Panc1 (cell line): ENCODE results near the gene NDUFS4. TPM values are rescaled to one million over a fixed set of nuclear protein-coding genes. Genes with fewer than 3 reads are reported as not detected.

Experiments
- ATAC-seq: fragments of 200-7000 bp; cut with Tn5 transposase; 2 replicates; pipeline ENCODE4 v1.9.1; 2020; ENCODE audit warnings: mild to moderate bottlenecking, moderate library complexity
- BruUV-seq: library from RNA; stranded (reverse); fragments of 400-500 nt; replicated peaks from 2 replicates; lab custom pipeline; 2021; lab: Mats Ljungman, UMichigan
- CTCF ChIA-PET: fragments of 300-600 bp; sonication (Branson Sonifier 250); formaldehyde crosslinking; loops from one replicate; lab custom pipeline; 2022; ENCODE audit warnings: antibody characterized with exemption; lab: Charles Lee
- POLR2A ChIA-PET: fragments of 300-600 bp; sonication (Branson Sonifier 250); formaldehyde crosslinking; loops from one replicate; lab custom pipeline; 2022; ENCODE audit warnings: antibody characterized with exemption; lab: Charles Lee
- DNase-seq: peaks from one replicate; pipeline ENCODE4 v3.0.0-alpha.2; 2010; ENCODE audit warnings: low read depth, low spot score
- H3K27ac ChIP-seq: 2 replicates; pipeline ENCODE4 v1.5.1; 2011; ENCODE audit warnings: mild to moderate bottlenecking, low read length, inconsistent platforms
- H3K27me3 ChIP-seq: fragments of 200-500 bp; sonication (Bioruptor generic); 2 replicates; pipeline ENCODE4 v1.6.0; 2014; ENCODE audit warnings: low read length, inconsistent platforms; ENCODE audit not compliant: control insufficient read depth, insufficient read depth
- H3K36me3 ChIP-seq: fragments of 200-500 bp; sonication (Bioruptor generic); 2 replicates; pipeline ENCODE4 v1.5.1; 2014; ENCODE audit warnings: inconsistent platforms, mild to moderate bottlenecking, low read length, moderate library complexity; ENCODE audit not compliant: control insufficient read depth, insufficient read depth
- H3K4me1 ChIP-seq: 2 replicates; pipeline ENCODE4 v1.5.1; 2011; ENCODE audit warnings: inconsistent platforms, mild to moderate bottlenecking, low read length, moderate library complexity; ENCODE audit not compliant: control insufficient read depth, insufficient read depth
- H3K4me3 ChIP-seq, 2 experiments: 2 replicates each; pipeline ENCODE4 v1.5.1; 2011 to 2012; ENCODE audit warnings: low read depth in 2 of 2, low read length in 2 of 2, mild to moderate bottlenecking in 2 of 2, inconsistent platforms in 1 of 2, moderate library complexity in 1 of 2
- H3K9me3 ChIP-seq: fragments of 200-500 bp; sonication (Bioruptor generic); 2 replicates; pipeline ENCODE4 v1.5.1; 2014; ENCODE audit warnings: low read depth, mild to moderate bottlenecking, inconsistent platforms, low read length, moderate library complexity; ENCODE audit not compliant: control insufficient read depth, insufficient read depth
- POLR2AphosphoS5 ChIP-seq: IDR thresholded peaks from 2 replicates; pipeline ENCODE4 v1.6.1; 2012; ENCODE audit warnings: mild to moderate bottlenecking, low read depth, low read length, moderate library complexity
- SIN3A ChIP-seq: IDR thresholded peaks from 2 replicates; pipeline ENCODE4 v1.6.1; 2012; ENCODE audit warnings: low read depth, mild to moderate bottlenecking, low read length, moderate library complexity, borderline replicate concordance; ENCODE audit not compliant: insufficient read depth
- TCF7L2 ChIP-seq: IDR thresholded peaks from 2 replicates; pipeline ENCODE4 v1.6.1; 2011; ENCODE audit warnings: mild to moderate bottlenecking, low read depth, low read length, inconsistent platforms
- in situ Hi-C: cut with HindIII; loops from 2 replicates; pipeline ENCODE4 v1.10.0; 2016; ENCODE audit warnings: low sequenced_read_pairs, low pct_unique_long_range_greater_than_20kb
- intact Hi-C: fragments of 100-400 bp; cut with micrococcal nuclease; formaldehyde crosslinking; loops from one replicate; pipeline ENCODE4 v1.10.0; 2022; ENCODE audit not compliant: unreplicated experiment
- total RNA-seq: library from RNA; stranded (reverse); gene quantifications from one replicate; pipeline ENCODE4 v1.2.1, GENCODE V29; 2021; ENCODE audit not compliant: unreplicated experiment
- TF ChIP-seq, protein P1 (sequence below): fragments of 450-650 bp; IDR thresholded peaks from 2 replicates; pipeline ENCODE4 v1.5.1; 2017; ENCODE audit warnings: mild to moderate bottlenecking
- TF ChIP-seq, protein P2 (sequence below), 2 experiments: IDR thresholded peaks; 2 replicates each; pipeline ENCODE4 v1.6.1; 2011 to 2012; ENCODE audit warnings: low read depth in 2 of 2, control low read depth in 1 of 2, low read length in 1 of 2, mild to moderate bottlenecking in 1 of 2, moderate library complexity in 1 of 2; ENCODE audit not compliant: insufficient read depth in 1 of 2

NDUFS4 gene
- total RNA-seq, 1 experiment from 2014 or later = 86.2 TPM

DNA sequence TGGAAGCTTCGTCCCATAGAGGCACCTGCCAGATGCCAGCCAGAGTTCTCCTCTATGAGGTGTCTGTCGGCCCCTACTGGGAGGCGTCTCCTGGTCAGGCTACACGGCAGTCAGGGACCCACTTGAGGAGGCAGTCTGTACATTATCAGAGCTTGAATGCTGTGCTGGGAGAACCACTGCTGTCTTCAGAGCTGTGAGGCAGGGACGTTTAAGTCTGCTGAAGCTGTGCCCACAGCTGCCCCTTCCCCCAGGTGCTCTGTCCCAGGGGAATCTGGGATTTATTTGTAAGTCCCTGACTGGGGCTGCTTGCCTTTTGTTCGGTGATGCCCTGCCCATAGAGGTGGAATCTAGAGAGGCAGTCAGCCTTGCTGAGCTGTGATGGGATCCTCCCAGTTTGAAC lies 70.8 kb downstream of the NDUFS4 start:
- TF ChIP-seq TCF7L2 (no peak), POLR2AphosphoS5 (no peak), SIN3A (no peak)
- TF ChIP-seq, protein P1, sequence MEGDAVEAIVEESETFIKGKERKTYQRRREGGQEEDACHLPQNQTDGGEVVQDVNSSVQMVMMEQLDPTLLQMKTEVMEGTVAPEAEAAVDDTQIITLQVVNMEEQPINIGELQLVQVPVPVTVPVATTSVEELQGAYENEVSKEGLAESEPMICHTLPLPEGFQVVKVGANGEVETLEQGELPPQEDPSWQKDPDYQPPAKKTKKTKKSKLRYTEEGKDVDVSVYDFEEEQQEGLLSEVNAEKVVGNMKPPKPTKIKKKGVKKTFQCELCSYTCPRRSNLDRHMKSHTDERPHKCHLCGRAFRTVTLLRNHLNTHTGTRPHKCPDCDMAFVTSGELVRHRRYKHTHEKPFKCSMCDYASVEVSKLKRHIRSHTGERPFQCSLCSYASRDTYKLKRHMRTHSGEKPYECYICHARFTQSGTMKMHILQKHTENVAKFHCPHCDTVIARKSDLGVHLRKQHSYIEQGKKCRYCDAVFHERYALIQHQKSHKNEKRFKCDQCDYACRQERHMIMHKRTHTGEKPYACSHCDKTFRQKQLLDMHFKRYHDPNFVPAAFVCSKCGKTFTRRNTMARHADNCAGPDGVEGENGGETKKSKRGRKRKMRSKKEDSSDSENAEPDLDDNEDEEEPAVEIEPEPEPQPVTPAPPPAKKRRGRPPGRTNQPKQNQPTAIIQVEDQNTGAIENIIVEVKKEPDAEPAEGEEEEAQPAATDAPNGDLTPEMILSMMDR = no peak
- TF ChIP-seq, protein P2, sequence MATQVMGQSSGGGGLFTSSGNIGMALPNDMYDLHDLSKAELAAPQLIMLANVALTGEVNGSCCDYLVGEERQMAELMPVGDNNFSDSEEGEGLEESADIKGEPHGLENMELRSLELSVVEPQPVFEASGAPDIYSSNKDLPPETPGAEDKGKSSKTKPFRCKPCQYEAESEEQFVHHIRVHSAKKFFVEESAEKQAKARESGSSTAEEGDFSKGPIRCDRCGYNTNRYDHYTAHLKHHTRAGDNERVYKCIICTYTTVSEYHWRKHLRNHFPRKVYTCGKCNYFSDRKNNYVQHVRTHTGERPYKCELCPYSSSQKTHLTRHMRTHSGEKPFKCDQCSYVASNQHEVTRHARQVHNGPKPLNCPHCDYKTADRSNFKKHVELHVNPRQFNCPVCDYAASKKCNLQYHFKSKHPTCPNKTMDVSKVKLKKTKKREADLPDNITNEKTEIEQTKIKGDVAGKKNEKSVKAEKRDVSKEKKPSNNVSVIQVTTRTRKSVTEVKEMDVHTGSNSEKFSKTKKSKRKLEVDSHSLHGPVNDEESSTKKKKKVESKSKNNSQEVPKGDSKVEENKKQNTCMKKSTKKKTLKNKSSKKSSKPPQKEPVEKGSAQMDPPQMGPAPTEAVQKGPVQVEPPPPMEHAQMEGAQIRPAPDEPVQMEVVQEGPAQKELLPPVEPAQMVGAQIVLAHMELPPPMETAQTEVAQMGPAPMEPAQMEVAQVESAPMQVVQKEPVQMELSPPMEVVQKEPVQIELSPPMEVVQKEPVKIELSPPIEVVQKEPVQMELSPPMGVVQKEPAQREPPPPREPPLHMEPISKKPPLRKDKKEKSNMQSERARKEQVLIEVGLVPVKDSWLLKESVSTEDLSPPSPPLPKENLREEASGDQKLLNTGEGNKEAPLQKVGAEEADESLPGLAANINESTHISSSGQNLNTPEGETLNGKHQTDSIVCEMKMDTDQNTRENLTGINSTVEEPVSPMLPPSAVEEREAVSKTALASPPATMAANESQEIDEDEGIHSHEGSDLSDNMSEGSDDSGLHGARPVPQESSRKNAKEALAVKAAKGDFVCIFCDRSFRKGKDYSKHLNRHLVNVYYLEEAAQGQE (IDR thresholded peaks at IDR 0.05; ENCODE audit: insufficient read depth in 1 of 2, low read depth in 2 of 2, low read length in 1 of 2) = no peak
- Histone ChIP-seq H3K36me3 (no peaks in the 10 kb centered on the region), H3K27me3 (no peaks in the 10 kb centered on the region), H3K4me3 (no peak overlapping the region), H3K4me1 (no peaks in the 10 kb centered on the region), H3K9me3 (no peaks in the 10 kb centered on the region), H3K27ac (no peak overlapping the region)
- BruUV-seq = no TSS peak
- CTCF ChIA-PET = no interaction called here
- no peak for DNase-seq
- ATAC-seq = no peak
- POLR2A ChIA-PET = interaction anchor here (0.6 kb wide), 1 partner anchor 468 kb away, joined by 7 read pairs; no protein-coding TSS in a partner anchor
- intact Hi-C loops = no loop called here
- in situ Hi-C loops = no loop called here

DNA sequence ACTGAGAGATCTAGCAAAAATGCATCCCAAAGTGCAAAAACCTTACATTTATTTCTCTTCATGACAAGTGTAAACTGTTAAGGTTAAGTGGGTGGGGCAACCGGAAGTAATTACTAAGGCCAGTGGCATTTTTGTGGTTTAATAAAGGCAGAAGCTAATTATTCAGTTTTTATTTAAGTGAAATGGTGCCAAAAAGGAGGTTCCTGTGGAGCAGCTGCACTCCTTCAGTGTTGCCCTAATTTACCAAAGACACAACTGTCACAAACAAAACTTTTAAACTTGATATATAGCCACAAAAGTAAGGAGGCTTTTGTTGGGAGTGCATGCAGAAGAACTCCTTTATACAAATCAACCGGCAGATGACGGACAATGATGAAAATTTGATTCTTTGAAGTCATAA lies 81.6 kb downstream of the NDUFS4 start:
- Histone ChIP-seq H3K36me3 (no peaks in the 10 kb centered on the region; the same call in 1 of the 2 replicates), H3K9me3 (no peaks in the 10 kb centered on the region), H3K27me3 (no peaks in the 10 kb centered on the region), H3K4me1 (no peaks in the 10 kb centered on the region; the same call in 1 of the 2 replicates), H3K4me3 (no peak overlapping the region), H3K27ac (no peak overlapping the region)
- BruUV-seq = no TSS peak
- ATAC-seq (no peak), DNase-seq (no peak)
- intact Hi-C loops (no loop called here), in situ Hi-C loops (no loop called here)
- TF ChIP-seq POLR2AphosphoS5 (no peak), SIN3A (no peak), TCF7L2 (no peak)
- TF ChIP-seq, protein P1 = no peak
- TF ChIP-seq, protein P2 (IDR thresholded peaks at IDR 0.05; ENCODE audit: insufficient read depth in 1 of 2, low read depth in 2 of 2, low read length in 1 of 2) = no peak
- ChIA-PET POLR2A (no interaction called here), CTCF (no interaction called here)
